Measurements from ENCODE around the gene NAPEPLD.

DNA sequence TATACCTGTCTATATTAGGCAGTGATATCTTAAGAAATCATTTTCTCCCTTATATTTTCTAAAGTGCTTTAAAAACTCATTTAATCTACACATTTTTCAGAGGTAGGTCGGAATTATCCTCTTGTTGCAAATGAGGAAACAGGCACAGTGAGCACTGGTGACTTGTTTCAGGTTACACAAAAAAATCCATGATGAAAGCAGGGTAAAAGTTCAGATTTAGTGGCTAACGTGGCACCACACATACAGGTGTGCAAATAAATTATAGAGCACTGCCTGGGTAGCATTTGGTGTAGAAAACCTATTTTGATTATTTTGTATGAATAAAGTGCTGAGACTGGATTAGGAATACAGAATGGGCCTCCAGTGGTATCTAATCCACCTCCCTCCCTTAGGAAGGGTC, 47.4 kb downstream of the NAPEPLD start:
- TF ChIP-seq, protein P1, sequence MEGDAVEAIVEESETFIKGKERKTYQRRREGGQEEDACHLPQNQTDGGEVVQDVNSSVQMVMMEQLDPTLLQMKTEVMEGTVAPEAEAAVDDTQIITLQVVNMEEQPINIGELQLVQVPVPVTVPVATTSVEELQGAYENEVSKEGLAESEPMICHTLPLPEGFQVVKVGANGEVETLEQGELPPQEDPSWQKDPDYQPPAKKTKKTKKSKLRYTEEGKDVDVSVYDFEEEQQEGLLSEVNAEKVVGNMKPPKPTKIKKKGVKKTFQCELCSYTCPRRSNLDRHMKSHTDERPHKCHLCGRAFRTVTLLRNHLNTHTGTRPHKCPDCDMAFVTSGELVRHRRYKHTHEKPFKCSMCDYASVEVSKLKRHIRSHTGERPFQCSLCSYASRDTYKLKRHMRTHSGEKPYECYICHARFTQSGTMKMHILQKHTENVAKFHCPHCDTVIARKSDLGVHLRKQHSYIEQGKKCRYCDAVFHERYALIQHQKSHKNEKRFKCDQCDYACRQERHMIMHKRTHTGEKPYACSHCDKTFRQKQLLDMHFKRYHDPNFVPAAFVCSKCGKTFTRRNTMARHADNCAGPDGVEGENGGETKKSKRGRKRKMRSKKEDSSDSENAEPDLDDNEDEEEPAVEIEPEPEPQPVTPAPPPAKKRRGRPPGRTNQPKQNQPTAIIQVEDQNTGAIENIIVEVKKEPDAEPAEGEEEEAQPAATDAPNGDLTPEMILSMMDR (optimal IDR thresholded peaks at IDR 0.05 in 1 of 3, IDR thresholded peaks at IDR 0.05 in 1 of 3, conservative IDR thresholded peaks at IDR 0.05 in 1 of 3; ENCODE audit: extremely low read depth in 1 of 3, insufficient read depth in 2 of 3, low read length in 3 of 3): no peak
- TF ChIP-seq EZH2 (IDR thresholded peaks at IDR 0.05; ENCODE audit: low read length): no peak
